ENCODE data around the gene ZNF232.
"Not testable (repeated sequence)": the region's sequence is repeated elsewhere in the genome, so short reads cannot be mapped to it uniquely, and the experiment has no call there.

Gene ZNF232

DNA sequence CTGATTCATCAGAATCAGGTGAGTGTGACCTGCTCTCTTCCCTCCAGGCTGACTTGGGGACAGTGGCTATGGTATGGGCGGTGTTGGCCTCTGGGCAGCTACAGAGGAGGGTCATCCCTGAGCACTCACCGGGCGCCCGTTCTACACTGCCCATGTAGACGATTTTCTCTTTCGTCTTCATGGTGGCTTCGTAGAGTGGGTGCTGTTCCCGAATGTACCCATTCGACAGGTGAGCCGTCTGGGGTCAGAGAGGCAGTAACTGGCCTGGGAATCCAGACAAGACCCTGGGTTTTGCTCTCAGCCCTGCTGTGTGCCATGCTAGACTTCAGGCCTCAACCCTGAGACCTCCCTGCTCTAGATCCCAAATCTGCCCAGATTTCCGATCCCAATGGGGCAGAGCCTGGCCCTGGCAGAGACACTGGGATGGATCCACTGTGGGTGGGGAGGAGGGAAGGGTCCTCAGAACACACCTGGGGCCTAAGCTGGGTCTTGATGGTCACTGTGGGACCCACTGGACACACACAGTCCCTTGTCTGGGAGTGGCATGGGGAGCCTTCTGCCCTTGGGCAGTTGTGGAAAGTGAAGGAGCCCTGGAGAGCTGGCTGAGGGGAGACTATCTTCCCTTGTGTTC is 17.3 kb upstream of the ZNF232 start:
- H2AFZ ChIP-seq (ENCODE audit: low read depth, low read length): no peak overlapping the region
- peaks cover 8 to 34% of the 10 kb centered on the region in 2 experiments for H3K27me3 ChIP-seq (ENCODE audit: control insufficient read depth in 1 of 2, insufficient read depth in 1 of 2, low read length in 2 of 2)
- H4K91ac ChIP-seq (ENCODE audit: low read length): no peak overlapping the region
- no peaks in the 10 kb centered on the region for H3K79me1 ChIP-seq (replicated peaks; ENCODE audit: low read length, poor library complexity, severe bottlenecking)
- no peak overlapping the region for H3K9ac ChIP-seq (ENCODE audit: low read length)
- H3K4me3 ChIP-seq (ENCODE audit: insufficient read depth in 1 of 2, low read depth in 1 of 2, low read length in 2 of 2): no peak overlapping the region
- no peaks in the 10 kb centered on the region for H3K9me3 ChIP-seq (ENCODE audit: control insufficient read depth, low read length)
- no peak overlapping the region for H2BK15ac ChIP-seq (ENCODE audit: low read depth, poor library complexity, severe bottlenecking)
- H3K4me2 ChIP-seq (ENCODE audit: low read length, poor library complexity, severe bottlenecking): no peak overlapping the region
- no peaks in the 10 kb centered on the region for H3K4me1 ChIP-seq (ENCODE audit: control insufficient read depth, insufficient read depth, low read depth, low read length)
- no peak overlapping the region for H3K27ac ChIP-seq (ENCODE audit: low read length, poor library complexity, severe bottlenecking)
- no peak overlapping the region for H3K4ac ChIP-seq (ENCODE audit: low read depth in 1 of 2, low read length in 2 of 2)
- no peak overlapping the region for H2BK120ac ChIP-seq (ENCODE audit: low read depth, low read length)
- 82% methylated on average over 11 of the region's 11 CpGs for WGBS
- no peak overlapping the region for H4K8ac ChIP-seq (ENCODE audit: low read length)
- H2AK5ac ChIP-seq (ENCODE audit: low read length, severe bottlenecking): no peak overlapping the region
- H3K23ac ChIP-seq (ENCODE audit: low read length in 2 of 2): no peak overlapping the region
- H3K18ac ChIP-seq (ENCODE audit: low read depth in 1 of 2, low read length in 2 of 2): no peak overlapping the region
- no peaks in the 10 kb centered on the region for H3K36me3 ChIP-seq (ENCODE audit: control insufficient read depth in 1 of 2, insufficient read depth in 2 of 2, low read depth in 1 of 2, low read length in 2 of 2)
- H2BK5ac ChIP-seq (ENCODE audit: low read depth, low read length, poor library complexity, severe bottlenecking): no peak overlapping the region
- no peak overlapping the region for H2BK12ac ChIP-seq (ENCODE audit: low read length in 2 of 2)
- no peak for DNase-seq
- H3K14ac ChIP-seq (ENCODE audit: low read length in 2 of 2): no peak overlapping the region

DNA sequence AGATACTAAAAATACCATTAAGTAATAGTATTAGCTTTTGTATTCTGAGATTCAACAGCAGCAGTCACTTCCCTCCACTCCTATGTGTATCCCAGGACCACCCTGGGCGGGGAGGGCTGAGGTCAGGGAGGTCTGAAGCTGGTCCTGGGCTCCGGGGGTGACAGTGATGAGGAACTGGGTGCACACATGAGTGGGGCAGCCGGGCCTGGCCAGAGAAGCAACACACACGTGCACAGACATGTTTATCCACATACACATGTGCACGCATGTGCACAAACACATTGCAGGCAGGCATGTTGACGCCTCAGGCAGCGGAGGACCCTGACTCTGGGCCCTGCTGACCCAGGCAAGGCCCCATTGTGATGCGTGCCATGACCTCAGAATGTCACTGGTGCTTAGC is 16.7 kb upstream of the ZNF232 start:
- not testable (repeated sequence) for H4K8ac ChIP-seq (ENCODE audit: low read length); H3K9ac ChIP-seq (ENCODE audit: low read length); H3K18ac ChIP-seq (ENCODE audit: low read depth in 1 of 2, low read length in 2 of 2); H3K23ac ChIP-seq (ENCODE audit: low read length in 2 of 2); H3K27ac ChIP-seq (ENCODE audit: low read length, poor library complexity, severe bottlenecking); H2BK5ac ChIP-seq (ENCODE audit: low read depth, low read length, poor library complexity, severe bottlenecking); H3K4me3 ChIP-seq (ENCODE audit: insufficient read depth in 1 of 2, low read depth in 1 of 2, low read length in 2 of 2); H3K4ac ChIP-seq (ENCODE audit: low read depth in 1 of 2, low read length in 2 of 2); H2BK12ac ChIP-seq (ENCODE audit: low read length in 2 of 2); H4K91ac ChIP-seq (ENCODE audit: low read length); DNase-seq; H3K4me2 ChIP-seq (ENCODE audit: low read length, poor library complexity, severe bottlenecking); H3K36me3 ChIP-seq (ENCODE audit: control insufficient read depth in 1 of 2, insufficient read depth in 2 of 2, low read depth in 1 of 2, low read length in 2 of 2); H3K4me1 ChIP-seq (ENCODE audit: control insufficient read depth, insufficient read depth, low read depth, low read length); H3K79me1 ChIP-seq (replicated peaks; ENCODE audit: low read length, poor library complexity, severe bottlenecking); H2BK15ac ChIP-seq (ENCODE audit: low read depth, poor library complexity, severe bottlenecking); H2AK5ac ChIP-seq (ENCODE audit: low read length, severe bottlenecking); H3K9me3 ChIP-seq (ENCODE audit: control insufficient read depth, low read length); H2AFZ ChIP-seq (ENCODE audit: low read depth, low read length); H2BK120ac ChIP-seq (ENCODE audit: low read depth, low read length)
- Histone ChIP-seq H3K27me3 (ENCODE audit: control insufficient read depth in 1 of 2, insufficient read depth in 1 of 2, low read length in 2 of 2) (peaks cover 15 to 41% of the 10 kb centered on the region in 2 experiments), H3K14ac (ENCODE audit: low read length in 2 of 2) (peak overlapping the region in 1 of 2 experiments; percentile 27)
- 76% methylated on average over 8 of the region's 8 CpGs for WGBS

DNA sequence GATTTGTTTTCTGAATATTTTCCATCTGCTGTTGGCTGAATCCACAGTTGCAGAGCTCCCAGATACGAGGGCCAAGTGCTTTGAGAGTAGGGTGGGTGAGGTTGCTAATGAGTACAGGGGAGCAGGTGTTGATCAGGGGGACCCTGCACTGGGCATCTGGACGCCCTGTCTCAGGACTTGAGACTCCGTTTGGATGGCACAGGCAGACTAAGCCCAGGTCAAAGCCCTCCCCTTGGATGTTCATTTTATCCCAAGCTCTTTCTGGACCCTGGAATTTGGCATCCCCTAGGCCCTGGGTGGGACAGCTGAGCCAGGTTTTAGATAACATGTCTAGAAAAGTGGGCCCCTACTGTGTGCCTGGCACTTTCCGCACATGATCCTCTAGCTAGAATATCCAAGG is 16.2 kb upstream of the ZNF232 start:
- H2BK120ac ChIP-seq (ENCODE audit: low read depth, low read length): no peak overlapping the region
- peaks cover 0 to 3% of the 10 kb centered on the region in 2 experiments for H3K36me3 ChIP-seq (ENCODE audit: control insufficient read depth in 1 of 2, insufficient read depth in 2 of 2, low read depth in 1 of 2, low read length in 2 of 2)
- H3K23ac ChIP-seq (ENCODE audit: low read length in 2 of 2): no peak overlapping the region
- H2AFZ ChIP-seq (ENCODE audit: low read depth, low read length): no peak overlapping the region
- H2BK12ac ChIP-seq (ENCODE audit: low read length in 2 of 2): no peak overlapping the region
- H3K18ac ChIP-seq (ENCODE audit: low read depth in 1 of 2, low read length in 2 of 2): no peak overlapping the region
- no peak overlapping the region for H2BK5ac ChIP-seq (ENCODE audit: low read depth, low read length, poor library complexity, severe bottlenecking)
- no peak overlapping the region for H4K91ac ChIP-seq (ENCODE audit: low read length)
- H4K8ac ChIP-seq (ENCODE audit: low read length): no peak overlapping the region
- no peak overlapping the region for H3K27ac ChIP-seq (ENCODE audit: low read length, poor library complexity, severe bottlenecking)
- no peak overlapping the region for H3K4ac ChIP-seq (ENCODE audit: low read depth in 1 of 2, low read length in 2 of 2)
- no peak overlapping the region for H3K4me2 ChIP-seq (ENCODE audit: low read length, poor library complexity, severe bottlenecking)
- no peak overlapping the region for H3K14ac ChIP-seq (ENCODE audit: low read length in 2 of 2)
- WGBS: 48% methylated on average over 3 of the region's 4 CpGs
- no peak overlapping the region for H3K9ac ChIP-seq (ENCODE audit: low read length)
- no peak overlapping the region for H3K4me3 ChIP-seq (ENCODE audit: insufficient read depth in 1 of 2, low read depth in 1 of 2, low read length in 2 of 2)
- H3K79me1 ChIP-seq (replicated peaks; ENCODE audit: low read length, poor library complexity, severe bottlenecking): no peaks in the 10 kb centered on the region
- peaks cover 7% of the 10 kb centered on the region for H3K4me1 ChIP-seq (ENCODE audit: control insufficient read depth, insufficient read depth, low read depth, low read length)
- no peak overlapping the region for H2BK15ac ChIP-seq (ENCODE audit: low read depth, poor library complexity, severe bottlenecking)
- H3K9me3 ChIP-seq (ENCODE audit: control insufficient read depth, low read length): no peaks in the 10 kb centered on the region
- peaks cover 16 to 41% of the 10 kb centered on the region in 2 experiments for H3K27me3 ChIP-seq (ENCODE audit: control insufficient read depth in 1 of 2, insufficient read depth in 1 of 2, low read length in 2 of 2)
- no peak overlapping the region for H2AK5ac ChIP-seq (ENCODE audit: low read length, severe bottlenecking)
- no peak for DNase-seq

DNA sequence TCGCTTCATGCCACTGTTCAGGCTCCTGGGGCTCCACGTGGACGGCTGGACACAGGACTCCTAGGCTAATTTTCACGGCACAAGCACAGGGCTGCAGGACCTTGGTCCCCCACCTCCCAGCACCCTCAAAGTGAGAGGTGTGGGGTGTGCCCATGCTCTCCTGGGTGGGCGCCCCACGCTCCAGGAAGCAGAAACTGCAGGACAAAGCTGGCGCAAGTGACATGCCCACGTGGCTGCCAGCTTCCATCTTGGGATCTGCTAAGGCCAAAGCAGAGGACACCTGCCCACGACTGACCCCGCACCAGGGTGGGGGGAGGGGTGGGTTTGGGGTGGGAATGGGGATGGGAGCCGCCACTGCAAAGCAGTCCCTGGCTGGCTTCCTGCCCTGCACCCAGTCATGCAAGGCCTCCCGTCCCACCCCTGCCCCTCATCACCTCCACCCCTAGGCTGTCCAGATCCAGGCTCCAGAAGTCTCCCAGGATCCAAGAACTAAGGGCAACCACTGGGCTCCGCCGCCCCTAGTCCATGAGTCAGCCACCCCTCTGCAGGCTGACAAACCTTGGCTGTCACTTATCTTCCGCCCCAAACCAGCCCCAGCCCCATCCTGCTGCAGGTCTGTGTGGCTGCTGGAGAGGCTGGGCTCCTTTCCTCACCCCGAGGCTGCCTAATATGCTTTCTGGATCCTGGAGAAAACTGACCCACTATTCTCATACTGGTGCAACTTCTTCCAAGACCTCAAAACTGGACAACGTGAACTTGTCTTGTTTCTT is 15.2 kb upstream of the ZNF232 start:
- Histone ChIP-seq H2BK5ac (ENCODE audit: low read depth, low read length, poor library complexity, severe bottlenecking) (no peak overlapping the region), H3K9me3 (ENCODE audit: control insufficient read depth, low read length) (no peaks in the 10 kb centered on the region), H3K4me1 (ENCODE audit: control insufficient read depth, insufficient read depth, low read depth, low read length) (peaks cover 15% of the 10 kb centered on the region), H3K14ac (ENCODE audit: low read length in 2 of 2) (no peak overlapping the region), H4K8ac (ENCODE audit: low read length) (no peak overlapping the region), H3K79me1 (replicated peaks; ENCODE audit: low read length, poor library complexity, severe bottlenecking) (no peaks in the 10 kb centered on the region), H2BK15ac (ENCODE audit: low read depth, poor library complexity, severe bottlenecking) (no peak overlapping the region), H2AFZ (ENCODE audit: low read depth, low read length) (no peak overlapping the region), H3K27me3 (ENCODE audit: control insufficient read depth in 1 of 2, insufficient read depth in 1 of 2, low read length in 2 of 2) (peaks cover 24 to 50% of the 10 kb centered on the region in 2 experiments), H4K91ac (ENCODE audit: low read length) (no peak overlapping the region), H3K4ac (ENCODE audit: low read depth in 1 of 2, low read length in 2 of 2) (no peak overlapping the region), H3K4me2 (ENCODE audit: low read length, poor library complexity, severe bottlenecking) (no peak overlapping the region), H3K18ac (ENCODE audit: low read depth in 1 of 2, low read length in 2 of 2) (no peak overlapping the region), H3K9ac (ENCODE audit: low read length) (no peak overlapping the region), H3K4me3 (ENCODE audit: insufficient read depth in 1 of 2, low read depth in 1 of 2, low read length in 2 of 2) (no peak overlapping the region), H2BK120ac (ENCODE audit: low read depth, low read length) (no peak overlapping the region), H3K23ac (ENCODE audit: low read length in 2 of 2) (no peak overlapping the region), H3K27ac (ENCODE audit: low read length, poor library complexity, severe bottlenecking) (no peak overlapping the region), H3K36me3 (ENCODE audit: control insufficient read depth in 1 of 2, insufficient read depth in 2 of 2, low read depth in 1 of 2, low read length in 2 of 2) (peaks cover 0 to 3% of the 10 kb centered on the region in 2 experiments), H2AK5ac (ENCODE audit: low read length, severe bottlenecking) (no peak overlapping the region), H2BK12ac (ENCODE audit: low read length in 2 of 2) (no peak overlapping the region)
- WGBS: 71% methylated on average over 14 of the region's 17 CpGs
- no peak for DNase-seq

Measured in mesenchymal stem cell (in vitro differentiated cells and primary cell).